Ascending aorta (tissue), 2 donors: Measurements from ENCODE around the gene NID1. TPM values are rescaled to one million over a fixed set of nuclear protein-coding genes. Genes with fewer than 3 reads are reported as not detected.

Experiments
- DNase-seq, 2 donors: peaks; one replicate each; pipeline ENCODE4 v3.0.0-alpha.2; 2019; ENCODE audit warnings: low spot score in 2 of 2
- H3K27ac ChIP-seq, 2 donors: fragments of 200-600 bp; sonication (generic); one replicate each; pipeline ENCODE4 v1.5.1; 2016 to 2017; ENCODE audit warnings: mild to moderate bottlenecking in 1 of 2
- H3K27me3 ChIP-seq: fragments of 200-600 bp; sonication (generic); one replicate; pipeline ENCODE4 v1.5.1; 2017
- H3K36me3 ChIP-seq, 2 donors: fragments of 200-600 bp; sonication (generic); one replicate each; pipeline ENCODE4 v1.5.1; 2016
- H3K4me1 ChIP-seq, 2 donors: fragments of 200-600 bp; sonication (generic); one replicate each; pipeline ENCODE4 v1.5.1; 2016 to 2017; ENCODE audit warnings: mild to moderate bottlenecking in 1 of 2
- H3K4me3 ChIP-seq, 2 donors: fragments of 200-600 bp; sonication (generic); one replicate each; pipeline ENCODE4 v1.5.1; 2016 to 2017; ENCODE audit warnings: mild to moderate bottlenecking in 1 of 2
- H3K9me3 ChIP-seq, 2 donors: fragments of 200-600 bp; sonication (generic); one replicate each; pipeline ENCODE4 v1.5.1; 2016
- CTCF ChIP-seq, 3 experiments: fragments of 200-600 bp in 2 of 3; fragments of 450-650 bp in 1 of 3; sonication (generic) in 2 of 3; IDR thresholded peaks; one replicate each; pipeline ENCODE4 v1.5.1; 2016 to 2019; ENCODE audit warnings: antibody characterized with exemption in 3 of 3, mild to moderate bottlenecking in 1 of 3, moderate library complexity in 1 of 3
- intact Hi-C: fragments of 100-400 bp; cut with DNase I; formaldehyde crosslinking; loops from one replicate; pipeline ENCODE4 v1.15.1; 2023
- total RNA-seq: library from RNA; depleted of rRNA; stranded (reverse); fragments of >200 nt; gene quantifications from one replicate; pipeline ENCODE4 v1.1.0, GENCODE V29; 2016

Gene NID1
- total RNA-seq, 1 donor from 2014 or later, result 172 TPM

GRCh38 chr1:236059011-236059410, 5.9 kb downstream of the NID1 start:
- TF ChIP-seq CTCF (IDR thresholded peaks at IDR 0.05), result no peak
- H3K27ac ChIP-seq, result no peak overlapping the region
- intact Hi-C loops, result no loop called here
- no peak overlapping the region for H3K4me3 ChIP-seq
- H3K9me3 ChIP-seq, result no peaks in the 10 kb centered on the region
- H3K36me3 ChIP-seq, result no peaks in the 10 kb centered on the region
- no peak for DNase-seq
- peaks cover 0 to 11% of the 10 kb centered on the region in 2 donors for H3K4me1 ChIP-seq
- H3K27me3 ChIP-seq, result no peaks in the 10 kb centered on the region

GRCh38 chr1:236058141-236058934, 6.6 kb downstream of the NID1 start:
- TF ChIP-seq CTCF (IDR thresholded peaks at IDR 0.05), result no peak
- Histone ChIP-seq H3K4me1 (peaks cover 0 to 7% of the 10 kb centered on the region in 2 donors), H3K4me3 (no peak overlapping the region), H3K36me3 (no peaks in the 10 kb centered on the region), H3K27ac (no peak overlapping the region), H3K9me3 (no peaks in the 10 kb centered on the region), H3K27me3 (no peaks in the 10 kb centered on the region)
- intact Hi-C loops, result no loop called here
- DNase-seq, result no peak

- DNase-seq, result no peak
- Histone ChIP-seq H3K9me3 (no peaks in the 10 kb centered on the region), H3K4me1 (peaks cover 0 to under 1% of the 10 kb centered on the region in 2 donors), H3K27me3 (no peaks in the 10 kb centered on the region), H3K36me3 (no peaks in the 10 kb centered on the region), H3K27ac (no peak overlapping the region), H3K4me3 (no peak overlapping the region)
- intact Hi-C loops, result no loop called here
- TF ChIP-seq CTCF (IDR thresholded peaks at IDR 0.05), result no peak
Measured at GRCh38 chr1:236057546-236057945, 7.3 kb downstream of the NID1 start.

GRCh38 chr1:236052232-236052993, 12.5 kb downstream of the NID1 start:
- Histone ChIP-seq H3K27me3 (no peaks in the 10 kb centered on the region), H3K27ac (no peak overlapping the region), H3K9me3 (no peaks in the 10 kb centered on the region), H3K4me1 (peaks cover 0 to 9% of the 10 kb centered on the region in 2 donors), H3K36me3 (peaks cover 5 to 10% of the 10 kb centered on the region in 2 donors), H3K4me3 (no peak overlapping the region)
- intact Hi-C loops, result no loop called here
- TF ChIP-seq CTCF (IDR thresholded peaks at IDR 0.05), result no peak
- no peak for DNase-seq

- intact Hi-C loops, result no loop called here
- H3K27ac ChIP-seq, result no peak overlapping the region
- TF ChIP-seq CTCF (IDR thresholded peaks at IDR 0.05), result no peak
- peaks cover 5 to 21% of the 10 kb centered on the region in 2 donors for H3K36me3 ChIP-seq
- H3K4me1 ChIP-seq, result peaks cover 0 to 9% of the 10 kb centered on the region in 2 donors
- no peak for DNase-seq
- H3K27me3 ChIP-seq, result no peaks in the 10 kb centered on the region
- no peak overlapping the region for H3K4me3 ChIP-seq
- H3K9me3 ChIP-seq, result no peaks in the 10 kb centered on the region
Measured at GRCh38 chr1:236051242-236051791, 13.6 kb downstream of the NID1 start.
